HCT116 (cell line): ENCODE measurements around the gene NDC1. TPM values are rescaled to one million over a fixed set of nuclear protein-coding genes. Genes with fewer than 3 reads are reported as not detected.

Experiments used
- ATAC-seq: fragments of 200-7000 bp; cut with Tn5 transposase; 2 replicates; pipeline ENCODE4 v1.9.1; 2020; ENCODE audit warnings: mild to moderate bottlenecking, moderate library complexity
- BruUV-seq: library from RNA; stranded (reverse); fragments of 400-500 nt; replicated peaks from 2 replicates; lab custom pipeline; 2021; lab: Mats Ljungman, UMichigan
- CTCF ChIA-PET: fragments of 300-600 bp; sonication (Branson Sonifier 250); formaldehyde crosslinking; loops from one replicate; lab custom pipeline; 2021; ENCODE audit warnings: antibody characterized with exemption; lab: Charles Lee
- POLR2A ChIA-PET: fragments of 300-600, 350-600 bp; sonication (Branson Sonifier 250); formaldehyde crosslinking; loops from one replicate; lab custom pipeline; 2021; ENCODE audit warnings: antibody characterized with exemption; lab: Charles Lee
- RAD21 ChIA-PET, 2 experiments: fragments of 300-600 bp; sonication (Branson Sonifier 250); formaldehyde crosslinking; loops; one replicate each; lab custom pipeline; 2023; ENCODE audit warnings: low total read pairs in 2 of 2; ENCODE audit not compliant: uncharacterized antibody in 2 of 2, unreplicated experiment in 2 of 2, low non-redundant PET in 1 of 2; lab: Charles Lee
- DNase-seq: peaks from one replicate; pipeline ENCODE4 v3.0.0-alpha.2; 2010; ENCODE audit warnings: low read depth, low spot score
- H2AFZ ChIP-seq: fragments of 200-600 bp; shearing (Covaris generic), sonication (generic); 2 replicates; pipeline ENCODE4 v1.6.1; 2017; ENCODE audit warnings: low read depth, mixed run types, mixed read lengths, antibody characterized with exemption, low read length; ENCODE audit not compliant: poor library complexity, severe bottlenecking
- H3K27ac ChIP-seq: 2 replicates; pipeline ENCODE4 v1.5.1; 2012; ENCODE audit warnings: low read depth, low read length
- H3K27me3 ChIP-seq: fragments of 200-600 bp; sonication (generic); 2 replicates; pipeline ENCODE4 v1.6.1; 2016; ENCODE audit warnings: mixed run types, low read length, mixed read lengths; ENCODE audit not compliant: insufficient read depth
- H3K36me3 ChIP-seq, 2 experiments: fragments of 200-500 bp in 1 of 2; fragments of 200-600 bp in 1 of 2; sonication (Bioruptor generic) in 1 of 2; sonication (generic) in 1 of 2; 2 replicates each; pipeline versions ENCODE4 v1.5.1 to v1.6.1; 2014 to 2016; ENCODE audit warnings: low read length in 2 of 2, inconsistent platforms in 1 of 2, mixed read lengths in 1 of 2, mixed run types in 1 of 2; ENCODE audit not compliant: insufficient read depth in 2 of 2, control insufficient read depth in 1 of 2
- H3K4me1 ChIP-seq, 2 experiments: fragments of 200-600 bp in 1 of 2; sonication (generic) in 1 of 2; 2 replicates each; pipeline versions ENCODE4 v1.5.1 to v1.6.1; 2012 to 2017; ENCODE audit warnings: low read length in 2 of 2, inconsistent platforms in 1 of 2, mild to moderate bottlenecking in 1 of 2, mixed read lengths in 1 of 2, mixed run types in 1 of 2, moderate library complexity in 1 of 2; ENCODE audit not compliant: insufficient read depth in 2 of 2, control insufficient read depth in 1 of 2
- H3K4me2 ChIP-seq: fragments of 200-600 bp; sonication (generic); 2 replicates; pipeline ENCODE4 v1.6.1; 2017; ENCODE audit warnings: mixed run types, low read length, mixed read lengths
- H3K4me3 ChIP-seq, 2 experiments: fragments of 200-600 bp in 1 of 2; sonication (generic) in 1 of 2; replicated peaks in 1 of 2; 2 replicates each; pipeline ENCODE4 v1.5.1; 2011 to 2016; ENCODE audit warnings: low read length in 2 of 2, control low read depth in 1 of 2, low read depth in 1 of 2, mild to moderate bottlenecking in 1 of 2, mixed read lengths in 1 of 2, mixed run types in 1 of 2
- H3K79me2 ChIP-seq: fragments of 200-600 bp; sonication (generic); 2 replicates; pipeline ENCODE4 v1.6.1; 2017; ENCODE audit warnings: mild to moderate bottlenecking, mixed run types, low read length, moderate library complexity, mixed read lengths; ENCODE audit not compliant: insufficient read depth
- H3K9ac ChIP-seq: fragments of 200-600 bp; sonication (generic); 2 replicates; pipeline ENCODE4 v1.6.1; 2016; ENCODE audit warnings: low read length, mixed read lengths
- H3K9me2 ChIP-seq: fragments of 200-600 bp; sonication (generic), shearing (Covaris generic); 2 replicates; pipeline ENCODE4 v1.6.1; 2017; ENCODE audit warnings: mixed run types, mild to moderate bottlenecking, moderate library complexity; ENCODE audit not compliant: insufficient read depth
- H3K9me3 ChIP-seq, 2 experiments: fragments of 200-500 bp in 1 of 2; fragments of 200-600 bp in 1 of 2; sonication (Bioruptor generic) in 1 of 2; sonication (generic) in 1 of 2; 2 replicates each; pipeline ENCODE4 v1.6.1; 2014 to 2017; ENCODE audit warnings: low read length in 2 of 2, mixed read lengths in 2 of 2, inconsistent platforms in 1 of 2, low read depth in 1 of 2, mild to moderate bottlenecking in 1 of 2, mixed run types in 1 of 2, moderate library complexity in 1 of 2; ENCODE audit not compliant: control insufficient read depth in 1 of 2, insufficient read depth in 1 of 2
- H4K20me1 ChIP-seq: fragments of 200-600 bp; sonication (generic), shearing (Covaris generic); 2 replicates; pipeline ENCODE4 v1.6.1; 2017; ENCODE audit warnings: mixed run types, mild to moderate bottlenecking, moderate library complexity; ENCODE audit not compliant: insufficient read depth
- CBX3 ChIP-seq: IDR thresholded peaks from 2 replicates; pipeline ENCODE4 v1.6.1; 2012; ENCODE audit warnings: low read depth
- EGR1 ChIP-seq: IDR thresholded peaks from 2 replicates; pipeline ENCODE4 v1.6.1; 2012; ENCODE audit warnings: low read depth
- ELF1 ChIP-seq: IDR thresholded peaks from 2 replicates; pipeline ENCODE4 v1.6.1; 2012; ENCODE audit warnings: low read depth, borderline replicate concordance
- EZH2 ChIP-seq: fragments of 200-600 bp; sonication (generic); IDR thresholded peaks from 2 replicates; pipeline ENCODE4 v1.6.1; 2017; ENCODE audit warnings: antibody characterized with exemption, mixed run types
- FOSL1 ChIP-seq: IDR thresholded peaks from 2 replicates; pipeline ENCODE4 v1.6.1; 2012; ENCODE audit warnings: low read depth
- JUND ChIP-seq: IDR thresholded peaks from 2 replicates; pipeline ENCODE4 v1.6.1; 2012
- POLR2A ChIP-seq: IDR thresholded peaks from 2 replicates; pipeline ENCODE4 v1.7.0; 2011; ENCODE audit warnings: borderline replicate concordance; ENCODE audit not compliant: insufficient read depth, insufficient read length; ENCODE audit errors: extremely low read depth
- POLR2AphosphoS5 ChIP-seq: IDR thresholded peaks from 2 replicates; pipeline ENCODE4 v1.6.1; 2011; ENCODE audit warnings: mild to moderate bottlenecking, low read depth, low read length, moderate library complexity
- RAD21 ChIP-seq: IDR thresholded peaks from 2 replicates; pipeline ENCODE4 v1.6.1; 2012; ENCODE audit warnings: low read depth, mild to moderate bottlenecking
- SIN3A ChIP-seq: IDR thresholded peaks from 2 replicates; pipeline ENCODE4 v1.6.1; 2012; ENCODE audit warnings: low read depth
- SP1 ChIP-seq: IDR thresholded peaks from 2 replicates; pipeline ENCODE4 v1.6.1; 2012; ENCODE audit warnings: low read depth
- SRF ChIP-seq: IDR thresholded peaks from 2 replicates; pipeline ENCODE4 v1.6.1; 2012; ENCODE audit warnings: low read depth
- TCF7L2 ChIP-seq: IDR thresholded peaks from 2 replicates; pipeline ENCODE4 v1.7.0; 2011; ENCODE audit warnings: borderline replicate concordance, inconsistent platforms; ENCODE audit not compliant: insufficient read depth, insufficient read length; ENCODE audit errors: extremely low read depth
- ZFX ChIP-seq: fragments of 450-650 bp; IDR thresholded peaks from 2 replicates; pipeline ENCODE4 v1.6.1; 2017
- ZNF274 ChIP-seq: fragments of 200-500 bp; sonication (Bioruptor generic); IDR thresholded peaks from 2 replicates; pipeline ENCODE4 v1.6.1; 2014; ENCODE audit warnings: mild to moderate bottlenecking, low read depth, low read length, inconsistent platforms
- intact Hi-C: fragments of 100-400 bp; cut with micrococcal nuclease; formaldehyde crosslinking; loops from 2 replicates; pipeline ENCODE4 v1.10.0; 2022
- total RNA-seq: library from RNA; stranded (reverse); gene quantifications from one replicate; pipeline ENCODE4 v1.2.1, GENCODE V29; 2021; ENCODE audit not compliant: unreplicated experiment
- TF ChIP-seq, protein P1 (sequence below): IDR thresholded peaks from 2 replicates; pipeline ENCODE4 v1.6.1; 2012; ENCODE audit warnings: low read depth
- TF ChIP-seq, protein P2 (sequence below), 3 experiments: fragments of 200-600 bp in 1 of 3; sonication (generic) in 1 of 3; IDR thresholded peaks in 2 of 3; conservative IDR thresholded peaks in 1 of 3; 2 replicates each; pipeline ENCODE4 v1.5.1; 2012 to 2017; ENCODE audit warnings: low read depth in 2 of 3, low read length in 2 of 3, antibody characterized with exemption in 1 of 3, borderline replicate concordance in 1 of 3, control low read depth in 1 of 3, mild to moderate bottlenecking in 1 of 3, mixed read lengths in 1 of 3, mixed run types in 1 of 3, moderate library complexity in 1 of 3; ENCODE audit not compliant: insufficient read depth in 1 of 3

Gene NDC1
- total RNA-seq, 1 experiment from 2014 or later = 54.7 TPM

DNA sequence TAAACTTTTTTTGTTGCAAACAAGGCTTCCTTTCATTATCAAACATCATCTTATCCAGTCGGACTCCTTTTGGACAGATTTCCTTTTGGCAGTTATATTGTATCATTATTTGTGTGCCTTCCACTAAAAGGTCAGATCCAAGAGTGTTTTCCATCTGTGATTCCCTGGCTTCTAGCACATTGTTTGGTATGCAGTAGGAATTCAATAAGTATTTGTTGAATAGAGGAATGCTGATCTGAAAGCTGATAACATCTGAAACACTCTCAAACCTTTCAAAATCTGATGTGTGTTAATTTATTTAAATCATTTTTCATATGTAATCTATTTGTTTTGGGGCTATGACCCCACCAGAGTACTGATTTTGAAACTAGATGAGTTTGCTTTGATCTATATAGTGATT lies 39.0 kb downstream of the NDC1 start:
- Histone ChIP-seq H3K4me1 (no peaks in the 10 kb centered on the region), H3K9me3 (no peaks in the 10 kb centered on the region), H3K36me3 (peaks cover 19 to 50% of the 10 kb centered on the region in 2 experiments), H4K20me1 (no peaks in the 10 kb centered on the region), H3K79me2 (no peaks in the 10 kb centered on the region; the same call in 1 of the 2 replicates), H3K4me3 (no peak overlapping the region), H3K27me3 (no peaks in the 10 kb centered on the region), H3K4me2 (no peak overlapping the region), H3K9me2 (no peaks in the 10 kb centered on the region), H3K9ac (no peak overlapping the region), H3K27ac (no peak overlapping the region), H2AFZ (no peak overlapping the region)
- intact Hi-C loops = no loop called here
- no peak for ATAC-seq
- ChIA-PET POLR2A (no interaction called here), CTCF (no interaction called here), RAD21 (no interaction called here)
- no TSS peak for BruUV-seq
- DNase-seq = no peak
- TF ChIP-seq SIN3A = no peak
- no peak for TF ChIP-seq EGR1
- TF ChIP-seq SP1 = no peak
- no peak for TF ChIP-seq JUND
- no peak for TF ChIP-seq SRF
- TF ChIP-seq ZNF274 = no peak
- no peak for TF ChIP-seq RAD21
- no peak for TF ChIP-seq FOSL1
- no peak for TF ChIP-seq TCF7L2
- TF ChIP-seq ELF1 = no peak
- no peak for TF ChIP-seq POLR2AphosphoS5
- TF ChIP-seq CBX3 = no peak
- no peak for TF ChIP-seq EZH2
- TF ChIP-seq, protein P1, sequence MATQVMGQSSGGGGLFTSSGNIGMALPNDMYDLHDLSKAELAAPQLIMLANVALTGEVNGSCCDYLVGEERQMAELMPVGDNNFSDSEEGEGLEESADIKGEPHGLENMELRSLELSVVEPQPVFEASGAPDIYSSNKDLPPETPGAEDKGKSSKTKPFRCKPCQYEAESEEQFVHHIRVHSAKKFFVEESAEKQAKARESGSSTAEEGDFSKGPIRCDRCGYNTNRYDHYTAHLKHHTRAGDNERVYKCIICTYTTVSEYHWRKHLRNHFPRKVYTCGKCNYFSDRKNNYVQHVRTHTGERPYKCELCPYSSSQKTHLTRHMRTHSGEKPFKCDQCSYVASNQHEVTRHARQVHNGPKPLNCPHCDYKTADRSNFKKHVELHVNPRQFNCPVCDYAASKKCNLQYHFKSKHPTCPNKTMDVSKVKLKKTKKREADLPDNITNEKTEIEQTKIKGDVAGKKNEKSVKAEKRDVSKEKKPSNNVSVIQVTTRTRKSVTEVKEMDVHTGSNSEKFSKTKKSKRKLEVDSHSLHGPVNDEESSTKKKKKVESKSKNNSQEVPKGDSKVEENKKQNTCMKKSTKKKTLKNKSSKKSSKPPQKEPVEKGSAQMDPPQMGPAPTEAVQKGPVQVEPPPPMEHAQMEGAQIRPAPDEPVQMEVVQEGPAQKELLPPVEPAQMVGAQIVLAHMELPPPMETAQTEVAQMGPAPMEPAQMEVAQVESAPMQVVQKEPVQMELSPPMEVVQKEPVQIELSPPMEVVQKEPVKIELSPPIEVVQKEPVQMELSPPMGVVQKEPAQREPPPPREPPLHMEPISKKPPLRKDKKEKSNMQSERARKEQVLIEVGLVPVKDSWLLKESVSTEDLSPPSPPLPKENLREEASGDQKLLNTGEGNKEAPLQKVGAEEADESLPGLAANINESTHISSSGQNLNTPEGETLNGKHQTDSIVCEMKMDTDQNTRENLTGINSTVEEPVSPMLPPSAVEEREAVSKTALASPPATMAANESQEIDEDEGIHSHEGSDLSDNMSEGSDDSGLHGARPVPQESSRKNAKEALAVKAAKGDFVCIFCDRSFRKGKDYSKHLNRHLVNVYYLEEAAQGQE = no peak
- TF ChIP-seq, protein P2, sequence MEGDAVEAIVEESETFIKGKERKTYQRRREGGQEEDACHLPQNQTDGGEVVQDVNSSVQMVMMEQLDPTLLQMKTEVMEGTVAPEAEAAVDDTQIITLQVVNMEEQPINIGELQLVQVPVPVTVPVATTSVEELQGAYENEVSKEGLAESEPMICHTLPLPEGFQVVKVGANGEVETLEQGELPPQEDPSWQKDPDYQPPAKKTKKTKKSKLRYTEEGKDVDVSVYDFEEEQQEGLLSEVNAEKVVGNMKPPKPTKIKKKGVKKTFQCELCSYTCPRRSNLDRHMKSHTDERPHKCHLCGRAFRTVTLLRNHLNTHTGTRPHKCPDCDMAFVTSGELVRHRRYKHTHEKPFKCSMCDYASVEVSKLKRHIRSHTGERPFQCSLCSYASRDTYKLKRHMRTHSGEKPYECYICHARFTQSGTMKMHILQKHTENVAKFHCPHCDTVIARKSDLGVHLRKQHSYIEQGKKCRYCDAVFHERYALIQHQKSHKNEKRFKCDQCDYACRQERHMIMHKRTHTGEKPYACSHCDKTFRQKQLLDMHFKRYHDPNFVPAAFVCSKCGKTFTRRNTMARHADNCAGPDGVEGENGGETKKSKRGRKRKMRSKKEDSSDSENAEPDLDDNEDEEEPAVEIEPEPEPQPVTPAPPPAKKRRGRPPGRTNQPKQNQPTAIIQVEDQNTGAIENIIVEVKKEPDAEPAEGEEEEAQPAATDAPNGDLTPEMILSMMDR (IDR thresholded peaks at IDR 0.05 in 2 of 3, conservative IDR thresholded peaks at IDR 0.05 in 1 of 3; ENCODE audit: borderline replicate concordance in 1 of 3, insufficient read depth in 1 of 3, low read depth in 2 of 3, low read length in 2 of 3) = no peak
- no peak for TF ChIP-seq ZFX
- TF ChIP-seq POLR2A = no peak
